Ovary (tissue), 9 donors: ENCODE results near the gene PRPSAP1. TPM values are rescaled to one million over a fixed set of nuclear protein-coding genes. Genes with fewer than 3 reads are reported as not detected.

Source experiments
- DNase-seq, 5 donors: peaks; one replicate each; pipeline ENCODE4 v3.0.0-alpha.2; 2019 to 2020
- H3K27ac ChIP-seq, 2 donors: fragments of 200-600 bp; one replicate each; pipeline versions ENCODE4 v1.5.1 to v1.8.0; 2019 to 2022
- H3K27me3 ChIP-seq: fragments of 200-600 bp; one replicate; pipeline ENCODE4 v1.8.0; 2022
- H3K36me3 ChIP-seq: fragments of 200-600 bp; sonication (generic); one replicate; pipeline ENCODE4 v1.5.1; 2019
- H3K4me1 ChIP-seq: one replicate; pipeline ENCODE4 v1.8.1; 2013; ENCODE audit warnings: mild to moderate bottlenecking, moderate library complexity; ENCODE audit not compliant: insufficient read depth
- H3K4me3 ChIP-seq: fragments of 200-600 bp; sonication (generic); one replicate; pipeline ENCODE4 v1.5.1; 2017
- H3K9me3 ChIP-seq, 2 donors: fragments of 200-600 bp in 1 of 2; sonication (generic) in 1 of 2; one replicate each; pipeline versions ENCODE4 v1.5.1 to v1.8.1; 2013 to 2019; ENCODE audit warnings: mild to moderate bottlenecking in 1 of 2, moderate library complexity in 1 of 2
- CTCF ChIP-seq, 3 donors: fragments of 450-650 bp in 2 of 3; fragments of 200-600 bp in 1 of 3; IDR thresholded peaks; one replicate each; pipeline versions ENCODE4 v1.5.1 to v1.8.0; 2016 to 2022; ENCODE audit warnings: antibody characterized with exemption in 3 of 3, mild to moderate bottlenecking in 1 of 3
- EP300 ChIP-seq: sonication (generic); formaldehyde crosslinking; IDR thresholded peaks from one replicate; pipeline ENCODE4 v1.6.1; 2017; ENCODE audit warnings: antibody characterized with exemption
- POLR2A ChIP-seq: fragments of 450-650 bp; IDR thresholded peaks from one replicate; pipeline ENCODE4 v1.6.1; 2017; ENCODE audit warnings: antibody characterized with exemption, mild to moderate bottlenecking, moderate library complexity
- WGBS, 3 donors: extraction: QIAGEN DNeasy Blood & Tissue Kit in 1 of 3; methylation state at CpG; one replicate each; pipeline versions ENCODE4 v1.1.5 to v1.1.7; 2013 to 2017; 5-methylcytosine and 5-hydroxymethylcytosine counted together
- intact Hi-C, 4 donors: fragments of 100-400 bp; cut with DNase I; formaldehyde crosslinking; loops; one replicate each; pipeline versions ENCODE4 v1.11.0 to v1.15.1; 2022 to 2023
- polyA plus RNA-seq, 2 donors: library from polyadenylated mRNA; stranded (reverse); fragments of 200-250 nt in 1 of 2; fragments of 350-450 nt in 1 of 2; fragmentation: Illumina TruSeq in 1 of 2; extraction: RNeasy Lipid Tissue Mini Kit (QIAGEN cat#74804) in 1 of 2; gene quantifications; one replicate each; pipeline ENCODE4 v1.2.3, GENCODE V29; 2013 to 2014
- total RNA-seq, 7 donors: library from RNA; depleted of rRNA in 2 of 7; stranded (reverse); fragments of >200 nt in 2 of 7; fragmentation: NEBNext Ultra II Directional in 3 of 7; extraction: Animal tissue kit (Norgen Biotek cat#: 25700) in 3 of 7; gene quantifications; one replicate each; pipeline versions ENCODE4 v1.1.0 to v1.2.4, GENCODE V29; 2016 to 2023
- donor health status: DM: no; HTN: no; CAD: no; lungs with moderate emphysema.
- donor health status: DM: no; HTN: no; CAD: no.
- donor health status: Bipolar disorder and iron deficiency.
- donor health status: DM: yes; HTN: yes; CAD: no.
- donor health status: DM: no; HTN: no; CAD: no.
- donor health status: DM: yes; HTN: yes; CAD: no.

The PRPSAP1 gene
- total and polyA plus RNA-seq, 9 donors, result 26.1 to 57.9 (median 44.5) TPM

- TF ChIP-seq EP300 (no peak), POLR2A (no peak), CTCF (IDR thresholded peaks at IDR 0.05) (no peak)
- H3K4me1 ChIP-seq, result no peaks in the 10 kb centered on the region
- no peak overlapping the region for H3K27ac ChIP-seq
- no peaks in the 10 kb centered on the region for H3K27me3 ChIP-seq
- no peaks in the 10 kb centered on the region for H3K9me3 ChIP-seq
- intact Hi-C loops, result loop anchor here in 3 of 4 donors (1.0 to 10.0 kb wide), 4 partner anchors 91 to 656 kb away; partner anchors contain the start of gene QRICH2 (in 1 of the 3)
- 78 to 85% (median 80%) methylated on average over 20 of the region's 20 CpGs for WGBS, 3 donors
- peak in 1 of 5 donors; percentile 42 for DNase-seq
- H3K4me3 ChIP-seq, result no peak overlapping the region
- no peaks in the 10 kb centered on the region for H3K36me3 ChIP-seq
Measured at GRCh38 chr17:76398523-76399174, 44.9 kb upstream of the PRPSAP1 start.

- TF ChIP-seq EP300 (no peak), CTCF (IDR thresholded peaks at IDR 0.05) (peak; percentile 91 to 96 (median 92))
- Histone ChIP-seq H3K27ac (no peak overlapping the region), H3K4me1 (no peaks in the 10 kb centered on the region), H3K27me3 (no peaks in the 10 kb centered on the region), H3K4me3 (no peak overlapping the region), H3K36me3 (no peaks in the 10 kb centered on the region), H3K9me3 (no peaks in the 10 kb centered on the region)
- peak; percentile 80 to 92 (median 90) for DNase-seq
- intact Hi-C loops, result loop anchor here (1.0 to 10.0 kb wide), 5 partner anchors 91 to 657 kb away; partner anchors contain the start of gene QRICH2 (in 1 of the 4)
- WGBS, 3 donors, result 51 to 59% (median 51%) methylated on average over 16 of the region's 16 CpGs
Measured at GRCh38 chr17:76397687-76398522, 44.2 kb upstream of the PRPSAP1 start.

- Histone ChIP-seq H3K4me1 (no peaks in the 10 kb centered on the region), H3K27me3 (no peaks in the 10 kb centered on the region), H3K36me3 (no peaks in the 10 kb centered on the region), H3K27ac (no peak overlapping the region), H3K4me3 (no peak overlapping the region), H3K9me3 (no peaks in the 10 kb centered on the region)
- no peak for TF ChIP-seq POLR2A
- TF ChIP-seq CTCF (IDR thresholded peaks at IDR 0.05), result no peak
- TF ChIP-seq EP300, result no peak
- DNase-seq, result no peak
- intact Hi-C loops, result loop anchor here in 3 of 4 donors (2.0 to 10.0 kb wide), 4 partner anchors 90 to 658 kb away; partner anchors contain the start of gene QRICH2 (in 1 of the 3)
- 75 to 91% (median 86%) methylated on average over 8 of the region's 8 CpGs for WGBS, 3 donors
Measured at GRCh38 chr17:76397184-76397583, 43.5 kb upstream of the PRPSAP1 start.

GRCh38 chr17:76395980-76396379, 42.3 kb upstream of the PRPSAP1 start:
- H3K36me3 ChIP-seq, result no peaks in the 10 kb centered on the region
- no peak overlapping the region for H3K4me3 ChIP-seq
- TF ChIP-seq POLR2A (no peak), EP300 (no peak), CTCF (IDR thresholded peaks at IDR 0.05) (no peak)
- WGBS, 3 donors, result 96 to 98% (median 97%) methylated on average over 15 of the region's 15 CpGs
- H3K4me1 ChIP-seq, result no peaks in the 10 kb centered on the region
- no peak overlapping the region for H3K27ac ChIP-seq
- H3K27me3 ChIP-seq, result no peaks in the 10 kb centered on the region
- DNase-seq, result no peak
- H3K9me3 ChIP-seq, result no peaks in the 10 kb centered on the region
- intact Hi-C loops, result loop anchor here in 3 of 4 donors (2.0 to 10.0 kb wide), 4 partner anchors 89 to 659 kb away; partner anchors contain the start of gene QRICH2 (in 1 of the 3)
